HUES6 (cell line): ENCODE results near the gene WWP2.
"Not testable (repeated sequence)": the region's sequence is repeated elsewhere in the genome, so short reads cannot be mapped to it uniquely, and the experiment has no call there.

Experiments
- H3K27ac ChIP-seq: 2 replicates; pipeline ENCODE4 v1.7.0; 2013; ENCODE audit warnings: low read depth, mild to moderate bottlenecking, low read length, inconsistent platforms
- H3K27me3 ChIP-seq: 2 replicates; pipeline ENCODE4 v1.6.1; 2013; ENCODE audit warnings: low read length; ENCODE audit not compliant: control insufficient read depth, insufficient read depth
- H3K36me3 ChIP-seq: 2 replicates; pipeline ENCODE4 v1.6.1; 2013; ENCODE audit warnings: low read length; ENCODE audit not compliant: control insufficient read depth, insufficient read depth
- H3K4me1 ChIP-seq: 2 replicates; pipeline ENCODE4 v1.6.1; 2013; ENCODE audit warnings: low read length; ENCODE audit not compliant: control insufficient read depth, insufficient read depth
- H3K4me3 ChIP-seq: 2 replicates; pipeline ENCODE4 v1.5.1; 2013; ENCODE audit warnings: low read depth, low read length
- H3K9ac ChIP-seq: one replicate; pipeline ENCODE4 v1.6.1; 2013; ENCODE audit warnings: mild to moderate bottlenecking, low read length
- H3K9me3 ChIP-seq: 2 replicates; pipeline ENCODE4 v1.6.1; 2013; ENCODE audit warnings: low read depth, low read length; ENCODE audit not compliant: control insufficient read depth, insufficient read depth

WWP2 gene

DNA sequence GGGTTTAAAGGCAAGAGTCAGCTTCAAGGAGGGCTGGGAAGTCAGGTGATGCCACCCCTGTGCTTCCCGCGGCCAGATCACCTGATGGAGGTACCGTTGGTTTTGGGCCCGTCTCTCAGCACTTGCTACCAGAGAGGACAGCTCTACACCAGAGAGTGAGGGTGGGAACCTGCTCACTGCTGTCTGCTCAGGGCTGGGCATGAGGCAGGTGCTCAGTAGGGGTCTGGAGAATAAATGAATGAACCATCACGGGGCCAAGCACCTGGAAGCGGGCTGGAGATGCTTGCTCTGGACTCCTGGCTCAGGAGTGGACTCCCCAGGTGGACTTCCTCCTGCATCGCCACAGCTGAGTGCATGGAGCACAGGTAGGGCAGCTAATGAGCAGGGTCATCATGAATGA, 210.0 kb downstream of the WWP2 start:
- not testable (repeated sequence) for H3K27ac ChIP-seq, H3K4me3 ChIP-seq, H3K9ac ChIP-seq, H3K27me3 ChIP-seq, H3K4me1 ChIP-seq, H3K9me3 ChIP-seq, H3K36me3 ChIP-seq

DNA sequence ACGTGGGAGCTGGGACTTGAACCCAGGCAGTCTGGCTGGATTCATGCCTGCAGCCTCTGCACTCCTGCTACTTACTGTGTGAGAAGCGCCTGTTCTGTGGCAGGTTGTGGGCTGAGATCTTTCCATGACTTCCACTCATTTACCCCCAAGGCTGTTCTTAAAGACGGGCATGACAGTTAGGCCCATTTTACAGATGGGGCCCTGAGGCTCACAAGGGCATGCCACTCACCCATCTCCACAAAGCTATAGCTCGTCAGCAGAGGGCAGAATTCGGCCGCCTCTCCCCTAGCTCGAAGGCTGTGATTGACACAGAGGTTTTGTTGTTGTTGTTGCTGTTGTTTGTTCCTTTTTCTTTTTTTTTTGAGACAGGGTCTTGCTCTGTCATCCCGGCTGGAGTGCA, 210.8 kb downstream of the WWP2 start:
- not testable (repeated sequence) for H3K4me1 ChIP-seq, H3K9ac ChIP-seq, H3K27ac ChIP-seq, H3K4me3 ChIP-seq, H3K27me3 ChIP-seq, H3K36me3 ChIP-seq, H3K9me3 ChIP-seq

DNA sequence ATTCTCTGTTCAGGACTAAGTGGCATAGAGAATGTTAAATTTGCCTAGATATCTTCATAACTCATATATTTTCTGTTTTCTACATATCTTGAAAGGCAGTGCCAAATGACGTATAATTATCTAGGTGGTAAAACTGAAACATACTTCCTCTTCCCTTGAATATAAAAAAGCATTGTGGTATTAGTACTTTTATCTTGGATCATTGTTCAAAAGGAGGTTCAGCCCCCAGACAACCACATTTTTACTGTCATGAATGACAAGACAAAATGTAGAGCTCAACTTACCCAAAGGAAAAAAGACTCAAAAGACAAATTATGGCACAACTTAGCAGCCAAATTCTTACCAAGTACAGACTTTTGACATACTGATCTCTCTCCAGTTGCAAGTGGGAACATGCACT, 223.1 kb downstream of the WWP2 start:
- H3K9ac ChIP-seq, H3K27me3 ChIP-seq, H3K9me3 ChIP-seq, H3K36me3 ChIP-seq, H3K4me1 ChIP-seq, H3K4me3 ChIP-seq, H3K27ac ChIP-seq: not testable (repeated sequence)
